ENCODE measurements around the gene AMY2B. TPM values are rescaled to one million over a fixed set of nuclear protein-coding genes. Genes with fewer than 3 reads are reported as not detected.
A peak's percentile ranks its signal among the peaks of the same experiment; 100 is the strongest.
"Not testable (repeated sequence)": the region's sequence is repeated elsewhere in the genome, so short reads cannot be mapped to it uniquely, and the experiment has no call there.

The AMY2B gene
- 10 to 100 TPM in 7 of 9 donors, 1 to 10 TPM in 2; 6.1 to 26.4 (median 14.4) TPM for total RNA-seq
- polyA plus RNA-seq: 100 to 1,000 TPM in 1 of 3 donors, 10 to 100 TPM in 1, 1 to 10 TPM in 1; 7.9 to 118 (median 88.6) TPM
- long read RNA-seq, donor 1: 0 reads
- long read RNA-seq, donor 2, partial matches to known transcripts: 5 of 8 reads
- long read RNA-seq, donor 2, other reads (novel, unspliced or antisense): 0 of 8 reads
- long read RNA-seq, donor 3: 0 reads
- long read RNA-seq, donor 4, partial matches to known transcripts: 1 of 3 reads
- long read RNA-seq, donor 4, other reads (novel, unspliced or antisense): 2 of 3 reads
- long read RNA-seq, donor 5, partial matches to known transcripts: 1 of 5 reads
- long read RNA-seq, donor 5, other reads (novel, unspliced or antisense): 4 of 5 reads
- long read RNA-seq, donor 6, partial matches to known transcripts: 3 of 6 reads
- long read RNA-seq, donor 6, other reads (novel, unspliced or antisense): 3 of 6 reads
- long read RNA-seq, donor 7: 0 reads
- long read RNA-seq, donor 8: 0 reads
- long read RNA-seq, donor 9, partial matches to known transcripts: 0 of 1 reads
- long read RNA-seq, donor 9, other reads (novel, unspliced or antisense): 0 of 1 reads
- long read RNA-seq, donor 10: 0 reads

- intact Hi-C loops (cut with DNase I); H3K27me3 ChIP-seq; H3K4me3 ChIP-seq; H3K27ac ChIP-seq; H3K9me3 ChIP-seq (replicated peaks in 1 of 3); H3K4me1 ChIP-seq (replicated peaks in 1 of 2); DNase-seq; H3K36me3 ChIP-seq (replicated peaks in 1 of 2): not testable (repeated sequence)
- 91 to 98% (median 96%) methylated on average over 1 to 2 of the region's 2 CpGs for WGBS, 4 donors
Observed at GRCh38 chr1:103571289-103571688, at the start of gene AMY2B. TSS of gene AMY2B (plus strand) at chr1:103571589. CDS start at chr1:103571603, 14 bp downstream.

GRCh38 chr1:103523346-103523745, 48.0 kb upstream of the AMY2B start:
- no peak overlapping the region for H3K27ac ChIP-seq
- TF ChIP-seq POLR2A (IDR thresholded peaks at IDR 0.05): no peak
- no peak for TF ChIP-seq CTCF (IDR thresholded peaks at IDR 0.05)
- WGBS, 4 donors: 96 to 99% (median 97%) methylated on average over 3 of the region's 3 CpGs
- peaks cover 8 to 19% of the 10 kb centered on the region in 2 donors for H3K4me1 ChIP-seq (replicated peaks in 1 of 2)
- no peaks in the 10 kb centered on the region for H3K9me3 ChIP-seq (replicated peaks in 1 of 3)
- no peak overlapping the region for H3K4me3 ChIP-seq
- no peaks in the 10 kb centered on the region for H3K36me3 ChIP-seq (replicated peaks in 1 of 2)
- no peak for DNase-seq
- no peaks in the 10 kb centered on the region for H3K27me3 ChIP-seq
- intact Hi-C loops (cut with DNase I): no loop called here

- DNase-seq: peak in 6 of 7 donors; percentile 20 to 82 (median 64)
- intact Hi-C loops (cut with DNase I): no loop called here
- no peaks in the 10 kb centered on the region for H3K36me3 ChIP-seq (replicated peaks in 1 of 2)
- TF ChIP-seq CTCF (IDR thresholded peaks at IDR 0.05) (no peak), POLR2A (IDR thresholded peaks at IDR 0.05) (no peak)
- peaks cover 8 to 35% of the 10 kb centered on the region in 2 donors for H3K4me1 ChIP-seq (replicated peaks in 1 of 2)
- H3K9me3 ChIP-seq (replicated peaks in 1 of 3): no peaks in the 10 kb centered on the region
- no peaks in the 10 kb centered on the region for H3K27me3 ChIP-seq
- H3K4me3 ChIP-seq: peak overlapping the region in 1 of 4 donors; percentile 42
- peak overlapping the region in 3 of 5 donors; percentile 39 to 68 (median 51) for H3K27ac ChIP-seq
- WGBS, 4 donors: 3 to 9% (median 4%) methylated on average over 8 to 23 of the region's 34 CpGs
Observed at GRCh38 chr1:103525114-103525606, 46.2 kb upstream of the AMY2B start.

GRCh38 chr1:103525607-103526507, 45.5 kb upstream of the AMY2B start, which contains the start of gene RNPC3:
TSS of gene RNPC3 (plus strand) at chr1:103525699. CDS start at chr1:103526071, 372 bp downstream.
- no peak for TF ChIP-seq CTCF (IDR thresholded peaks at IDR 0.05)
- peak; percentile 24 to 63 for TF ChIP-seq POLR2A (IDR thresholded peaks at IDR 0.05)
- peak within 1 kb of the TSS; percentile 88 to 95 (median 92) for H3K27ac ChIP-seq
- 0 to 1% (median 0%) methylated on average over 43 to 56 of the region's 62 CpGs for WGBS, 4 donors

More at GRCh38 chr1:103525607-103526507, 45.5 kb upstream of the AMY2B start, which contains the start of gene RNPC3:
- H3K9me3 ChIP-seq (replicated peaks in 1 of 3): no peaks in the 10 kb centered on the region
- no peaks in the 10 kb centered on the region for H3K27me3 ChIP-seq
- H3K4me3 ChIP-seq: peak within 1 kb of the TSS; percentile 60 to 83 (median 66)
- intact Hi-C loops (cut with DNase I): no loop called here
- peak; percentile 89 to 94 (median 90) for DNase-seq
- H3K4me1 ChIP-seq (replicated peaks in 1 of 2): peaks cover 8 to 41% of the 10 kb centered on the region in 2 donors
- H3K36me3 ChIP-seq (replicated peaks in 1 of 2): no peaks in the 10 kb centered on the region
